Right renal cortex interstitium (tissue), 3 donors: ENCODE measurements around the gene PRICKLE1. TPM values are rescaled to one million over a fixed set of nuclear protein-coding genes. Genes with fewer than 3 reads are reported as not detected.

Source experiments
- DNase-seq, 3 donors: peaks; one replicate each; pipeline ENCODE4 v3.0.0-alpha.2; 2013; ENCODE audit warnings: low read depth in 3 of 3, low spot score in 2 of 3
- polyA plus RNA-seq, 3 donors: library from polyadenylated mRNA; unstranded; fragments of 120-200 nt; gene quantifications; one replicate each; pipeline ENCODE4 v1.2.1, GENCODE V29; 2013; ENCODE audit not compliant: insufficient read length in 3 of 3

PRICKLE1 gene
- polyA plus RNA-seq, 3 donors = 49.1 to 53.1 (median 50.8) TPM

GRCh38 chr12:42407306-42407705, 182.2 kb downstream of the PRICKLE1 start:
- no peak for DNase-seq
